ENCODE measurements around the gene CASP8.

DNA sequence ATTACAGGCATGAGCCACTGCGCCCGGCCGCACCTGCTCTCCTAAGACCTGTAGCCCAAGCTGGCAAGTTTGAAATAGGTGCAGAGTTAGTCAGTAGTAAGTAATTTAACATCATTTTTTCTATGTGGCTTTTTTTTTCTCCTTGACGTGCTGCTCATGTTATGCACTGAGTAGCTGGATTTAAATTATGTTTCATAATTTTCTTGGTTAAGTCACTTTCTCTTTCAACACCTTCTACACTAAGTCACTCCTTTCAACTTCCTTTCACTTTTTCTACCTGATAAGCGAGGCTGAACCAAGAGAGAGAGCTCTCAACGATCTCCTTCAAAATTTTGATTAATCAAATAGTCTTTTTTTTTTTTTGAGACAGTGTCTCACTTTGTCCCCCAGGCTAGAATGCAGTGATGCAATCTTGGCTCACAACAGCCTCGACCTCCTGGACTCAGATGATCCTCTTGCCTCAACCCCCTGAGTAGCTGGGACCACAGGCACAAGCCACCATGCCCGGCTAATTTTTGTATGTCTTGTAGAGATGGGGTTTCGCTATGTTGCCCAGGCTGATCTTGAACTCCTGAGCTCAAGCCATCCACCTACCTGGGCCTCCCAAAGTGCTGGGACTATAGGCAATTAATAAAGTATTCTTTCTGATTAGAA lies 13.1 kb downstream of the CASP8 start:
- TF ChIP-seq, protein P1, sequence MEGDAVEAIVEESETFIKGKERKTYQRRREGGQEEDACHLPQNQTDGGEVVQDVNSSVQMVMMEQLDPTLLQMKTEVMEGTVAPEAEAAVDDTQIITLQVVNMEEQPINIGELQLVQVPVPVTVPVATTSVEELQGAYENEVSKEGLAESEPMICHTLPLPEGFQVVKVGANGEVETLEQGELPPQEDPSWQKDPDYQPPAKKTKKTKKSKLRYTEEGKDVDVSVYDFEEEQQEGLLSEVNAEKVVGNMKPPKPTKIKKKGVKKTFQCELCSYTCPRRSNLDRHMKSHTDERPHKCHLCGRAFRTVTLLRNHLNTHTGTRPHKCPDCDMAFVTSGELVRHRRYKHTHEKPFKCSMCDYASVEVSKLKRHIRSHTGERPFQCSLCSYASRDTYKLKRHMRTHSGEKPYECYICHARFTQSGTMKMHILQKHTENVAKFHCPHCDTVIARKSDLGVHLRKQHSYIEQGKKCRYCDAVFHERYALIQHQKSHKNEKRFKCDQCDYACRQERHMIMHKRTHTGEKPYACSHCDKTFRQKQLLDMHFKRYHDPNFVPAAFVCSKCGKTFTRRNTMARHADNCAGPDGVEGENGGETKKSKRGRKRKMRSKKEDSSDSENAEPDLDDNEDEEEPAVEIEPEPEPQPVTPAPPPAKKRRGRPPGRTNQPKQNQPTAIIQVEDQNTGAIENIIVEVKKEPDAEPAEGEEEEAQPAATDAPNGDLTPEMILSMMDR (IDR thresholded peaks at IDR 0.05), result no peak
- no peak for TF ChIP-seq EZH2 (IDR thresholded peaks at IDR 0.05; ENCODE audit: borderline replicate concordance, insufficient read depth, low read depth, low read length, poor library complexity, severe bottlenecking)

All from B cell (primary cell).